ENCODE measurements around the gene ELF3. TPM values are rescaled to one million over a fixed set of nuclear protein-coding genes. Genes with fewer than 3 reads are reported as not detected.

The ELF3 gene
- total and polyA plus RNA-seq, 2 of the 13 experiments (the other 11 are each of a cell fraction or from before 2014, with no cell fraction given): 11.5 to 55.1 TPM

DNA sequence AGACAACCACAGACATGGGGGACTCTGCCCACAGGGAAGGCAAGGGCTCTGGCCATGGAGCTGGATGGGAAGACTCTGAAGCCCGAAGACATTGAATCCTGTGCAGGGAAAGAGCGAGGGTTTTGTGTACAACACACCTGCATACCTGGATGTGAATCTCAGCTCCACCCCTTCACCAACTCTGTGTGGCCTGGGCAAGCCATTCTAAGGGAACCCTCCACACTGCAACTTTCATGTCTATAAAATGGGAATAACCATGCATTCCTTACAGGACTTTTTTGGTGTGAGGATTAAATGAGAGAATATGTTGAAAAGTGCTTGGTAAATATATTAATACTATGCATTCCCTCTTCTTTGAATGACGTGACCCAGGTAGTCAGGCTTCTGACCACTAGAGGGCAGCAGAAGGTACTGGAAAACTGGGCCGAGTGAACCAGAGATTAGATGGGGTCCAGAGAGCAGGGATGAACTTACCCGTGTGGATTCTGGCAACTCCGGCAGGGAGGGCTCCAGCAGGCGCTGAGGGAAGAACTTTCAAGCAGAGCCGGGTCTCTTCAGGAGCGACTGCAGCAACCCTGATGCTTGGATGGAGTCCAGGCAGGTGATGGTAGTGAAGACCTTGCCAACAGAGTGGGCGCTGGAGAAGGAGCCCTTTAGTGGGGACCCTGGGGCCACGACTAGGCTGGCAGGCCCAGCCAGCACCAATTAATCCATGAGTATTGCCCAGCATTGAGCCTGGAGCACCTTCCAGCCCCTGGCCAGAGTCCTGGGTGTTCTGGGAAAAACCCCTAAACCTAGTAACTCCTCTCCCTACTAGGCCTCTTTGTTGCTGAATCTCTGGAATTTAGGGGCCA lies 834 bp upstream of the ELF3 start (continued):
- TF ChIP-seq, protein P1, sequence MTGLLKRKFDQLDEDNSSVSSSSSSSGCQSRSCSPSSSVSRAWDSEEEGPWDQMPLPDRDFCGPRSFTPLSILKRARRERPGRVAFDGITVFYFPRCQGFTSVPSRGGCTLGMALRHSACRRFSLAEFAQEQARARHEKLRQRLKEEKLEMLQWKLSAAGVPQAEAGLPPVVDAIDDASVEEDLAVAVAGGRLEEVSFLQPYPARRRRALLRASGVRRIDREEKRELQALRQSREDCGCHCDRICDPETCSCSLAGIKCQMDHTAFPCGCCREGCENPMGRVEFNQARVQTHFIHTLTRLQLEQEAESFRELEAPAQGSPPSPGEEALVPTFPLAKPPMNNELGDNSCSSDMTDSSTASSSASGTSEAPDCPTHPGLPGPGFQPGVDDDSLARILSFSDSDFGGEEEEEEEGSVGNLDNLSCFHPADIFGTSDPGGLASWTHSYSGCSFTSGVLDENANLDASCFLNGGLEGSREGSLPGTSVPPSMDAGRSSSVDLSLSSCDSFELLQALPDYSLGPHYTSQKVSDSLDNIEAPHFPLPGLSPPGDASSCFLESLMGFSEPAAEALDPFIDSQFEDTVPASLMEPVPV (CRISPR knock-in tag; IDR thresholded peaks at IDR 0.05): no peak
- TF ChIP-seq ZFP1 (CRISPR knock-in tag; IDR thresholded peaks at IDR 0.05) (no peak), THRA (CRISPR knock-in tag; IDR thresholded peaks at IDR 0.05; ENCODE audit: borderline replicate concordance) (0 out of 2 replicates have a peak, but pooled peaks have one; percentile 34), ZKSCAN8 (CRISPR knock-in tag; IDR thresholded peaks at IDR 0.05; ENCODE audit: borderline replicate concordance) (no peak), ZNF484 (CRISPR knock-in tag; IDR thresholded peaks at IDR 0.05; ENCODE audit: borderline replicate concordance, low read depth) (no peak), ATAD3A (CRISPR knock-in tag; IDR thresholded peaks at IDR 0.05) (no peak), DMAP1 (CRISPR knock-in tag; IDR thresholded peaks at IDR 0.05) (no peak), IKZF5 (CRISPR knock-in tag; IDR thresholded peaks at IDR 0.05) (no peak), CBFB (CRISPR knock-in tag; IDR thresholded peaks at IDR 0.05) (no peak), MXD3 (CRISPR knock-in tag; IDR thresholded peaks at IDR 0.05) (no peak), ZNF234 (CRISPR knock-in tag; conservative IDR thresholded peaks at IDR 0.05) (no peak), CENPX (CRISPR knock-in tag; IDR thresholded peaks at IDR 0.05) (no peak), JUND (CRISPR knock-in tag; IDR thresholded peaks at IDR 0.05) (no peak), ZNF12 (CRISPR knock-in tag; IDR thresholded peaks at IDR 0.05) (no peak), HOXA9 (CRISPR knock-in tag; IDR thresholded peaks at IDR 0.05; ENCODE audit: borderline replicate concordance) (no peak), MXD4 (CRISPR knock-in tag; IDR thresholded peaks at IDR 0.05) (no peak), NR2F6 (IDR thresholded peaks at IDR 0.05) (no peak), NR2F6 (CRISPR knock-in tag; IDR thresholded peaks at IDR 0.05) (peak; percentile 60; the same call in 1 of the 2 replicates), TCF12 (IDR thresholded peaks at IDR 0.05) (no peak), TCF12 (CRISPR knock-in tag; IDR thresholded peaks at IDR 0.05) (no peak), TGIF2 (CRISPR knock-in tag; IDR thresholded peaks at IDR 0.05) (no peak)
- TF ChIP-seq, protein P2, sequence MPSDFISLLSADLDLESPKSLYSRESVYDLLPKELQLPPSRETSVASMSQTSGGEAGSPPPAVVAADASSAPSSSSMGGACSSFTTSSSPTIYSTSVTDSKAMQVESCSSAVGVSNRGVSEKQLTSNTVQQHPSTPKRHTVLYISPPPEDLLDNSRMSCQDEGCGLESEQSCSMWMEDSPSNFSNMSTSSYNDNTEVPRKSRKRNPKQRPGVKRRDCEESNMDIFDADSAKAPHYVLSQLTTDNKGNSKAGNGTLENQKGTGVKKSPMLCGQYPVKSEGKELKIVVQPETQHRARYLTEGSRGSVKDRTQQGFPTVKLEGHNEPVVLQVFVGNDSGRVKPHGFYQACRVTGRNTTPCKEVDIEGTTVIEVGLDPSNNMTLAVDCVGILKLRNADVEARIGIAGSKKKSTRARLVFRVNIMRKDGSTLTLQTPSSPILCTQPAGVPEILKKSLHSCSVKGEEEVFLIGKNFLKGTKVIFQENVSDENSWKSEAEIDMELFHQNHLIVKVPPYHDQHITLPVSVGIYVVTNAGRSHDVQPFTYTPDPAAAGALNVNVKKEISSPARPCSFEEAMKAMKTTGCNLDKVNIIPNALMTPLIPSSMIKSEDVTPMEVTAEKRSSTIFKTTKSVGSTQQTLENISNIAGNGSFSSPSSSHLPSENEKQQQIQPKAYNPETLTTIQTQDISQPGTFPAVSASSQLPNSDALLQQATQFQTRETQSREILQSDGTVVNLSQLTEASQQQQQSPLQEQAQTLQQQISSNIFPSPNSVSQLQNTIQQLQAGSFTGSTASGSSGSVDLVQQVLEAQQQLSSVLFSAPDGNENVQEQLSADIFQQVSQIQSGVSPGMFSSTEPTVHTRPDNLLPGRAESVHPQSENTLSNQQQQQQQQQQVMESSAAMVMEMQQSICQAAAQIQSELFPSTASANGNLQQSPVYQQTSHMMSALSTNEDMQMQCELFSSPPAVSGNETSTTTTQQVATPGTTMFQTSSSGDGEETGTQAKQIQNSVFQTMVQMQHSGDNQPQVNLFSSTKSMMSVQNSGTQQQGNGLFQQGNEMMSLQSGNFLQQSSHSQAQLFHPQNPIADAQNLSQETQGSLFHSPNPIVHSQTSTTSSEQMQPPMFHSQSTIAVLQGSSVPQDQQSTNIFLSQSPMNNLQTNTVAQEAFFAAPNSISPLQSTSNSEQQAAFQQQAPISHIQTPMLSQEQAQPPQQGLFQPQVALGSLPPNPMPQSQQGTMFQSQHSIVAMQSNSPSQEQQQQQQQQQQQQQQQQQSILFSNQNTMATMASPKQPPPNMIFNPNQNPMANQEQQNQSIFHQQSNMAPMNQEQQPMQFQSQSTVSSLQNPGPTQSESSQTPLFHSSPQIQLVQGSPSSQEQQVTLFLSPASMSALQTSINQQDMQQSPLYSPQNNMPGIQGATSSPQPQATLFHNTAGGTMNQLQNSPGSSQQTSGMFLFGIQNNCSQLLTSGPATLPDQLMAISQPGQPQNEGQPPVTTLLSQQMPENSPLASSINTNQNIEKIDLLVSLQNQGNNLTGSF (CRISPR knock-in tag; IDR thresholded peaks at IDR 0.05): no peak
